Brain microvascular endothelial cell (primary cell): ENCODE results near the gene MUC20.
"Not testable (repeated sequence)": the region's sequence is repeated elsewhere in the genome, so short reads cannot be mapped to it uniquely, and the experiment has no call there.

Experiments used
- DNase-seq: peaks from one replicate; pipeline ENCODE4 v3.0.0-alpha.2; 2020
- H3K27ac ChIP-seq: fragments of 250-450 bp; sonication (Bioruptor Pico); 2 replicates; pipeline ENCODE4 v1.5.1; 2020; ENCODE audit warnings: mild to moderate bottlenecking, moderate library complexity
- H3K27me3 ChIP-seq: fragments of 250-450 bp; sonication (Bioruptor Pico); replicated peaks from 2 replicates; pipeline ENCODE4 v1.5.1; 2020; ENCODE audit warnings: mild to moderate bottlenecking
- H3K36me3 ChIP-seq: fragments of 250-450 bp; sonication (Bioruptor Pico); replicated peaks from 2 replicates; pipeline ENCODE4 v1.5.1; 2020; ENCODE audit warnings: mild to moderate bottlenecking
- H3K4me3 ChIP-seq: 2 replicates; pipeline ENCODE4 v1.5.1; 2011; ENCODE audit warnings: low read depth, mild to moderate bottlenecking, control low read depth, low read length, moderate library complexity
- in situ Hi-C: cut with HindIII; loops from 2 replicates; pipeline ENCODE4 v1.10.0; 2017; ENCODE audit warnings: low sequenced_read_pairs, low pct_ligation_motif_present
- TF ChIP-seq, protein P1 (sequence below): IDR thresholded peaks from 2 replicates; pipeline ENCODE4 v1.5.1; 2011; ENCODE audit warnings: low read depth, mild to moderate bottlenecking, moderate library complexity, low read length, control low read depth, inconsistent platforms; ENCODE audit errors: missing control alignments

The MUC20 gene

DNA sequence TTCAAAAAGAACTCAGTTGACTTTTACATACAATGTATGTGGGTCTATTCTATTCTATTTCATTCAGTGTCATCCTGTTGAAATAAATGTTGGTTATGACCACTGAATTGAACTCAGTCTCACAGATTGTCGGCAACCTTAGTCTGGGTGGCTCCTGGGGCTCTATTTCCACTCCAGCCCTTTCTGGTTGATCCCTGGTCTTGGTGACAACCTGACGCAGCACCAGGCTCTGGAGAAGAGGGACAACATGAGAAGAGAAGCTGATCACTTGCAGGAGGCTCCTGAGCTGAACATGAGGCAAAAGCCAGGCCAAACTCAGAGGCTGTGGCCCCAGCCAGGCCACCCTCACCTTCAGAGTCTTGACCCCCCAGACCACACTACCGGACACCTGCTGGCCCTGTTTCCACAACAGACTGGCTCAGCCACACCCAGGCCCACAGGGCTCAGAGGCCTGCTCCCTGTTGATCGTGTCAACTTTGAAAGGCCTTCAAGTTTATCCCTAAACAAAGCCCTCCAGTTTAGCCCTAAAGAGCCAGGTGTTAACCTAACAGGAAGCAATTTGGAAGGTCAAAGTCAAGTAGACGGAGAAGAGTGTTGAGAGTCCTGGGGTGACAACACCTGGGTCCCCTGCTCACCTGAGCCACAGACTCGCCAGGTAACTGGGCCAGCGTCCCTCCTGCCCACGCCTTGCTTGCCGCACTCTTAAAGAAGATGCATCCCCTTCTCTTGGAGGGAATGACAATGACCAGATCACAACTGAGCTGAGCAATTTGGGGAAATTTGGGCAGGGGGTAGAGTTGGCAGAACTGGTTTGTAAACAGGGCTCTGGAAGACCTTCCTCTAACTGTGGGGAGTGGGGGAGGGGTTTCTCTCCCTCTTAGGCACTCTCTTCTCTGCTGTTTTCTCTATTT is 15.4 kb upstream of the MUC20 start:
- no peak overlapping the region for H3K27ac ChIP-seq
- TF ChIP-seq, protein P1, sequence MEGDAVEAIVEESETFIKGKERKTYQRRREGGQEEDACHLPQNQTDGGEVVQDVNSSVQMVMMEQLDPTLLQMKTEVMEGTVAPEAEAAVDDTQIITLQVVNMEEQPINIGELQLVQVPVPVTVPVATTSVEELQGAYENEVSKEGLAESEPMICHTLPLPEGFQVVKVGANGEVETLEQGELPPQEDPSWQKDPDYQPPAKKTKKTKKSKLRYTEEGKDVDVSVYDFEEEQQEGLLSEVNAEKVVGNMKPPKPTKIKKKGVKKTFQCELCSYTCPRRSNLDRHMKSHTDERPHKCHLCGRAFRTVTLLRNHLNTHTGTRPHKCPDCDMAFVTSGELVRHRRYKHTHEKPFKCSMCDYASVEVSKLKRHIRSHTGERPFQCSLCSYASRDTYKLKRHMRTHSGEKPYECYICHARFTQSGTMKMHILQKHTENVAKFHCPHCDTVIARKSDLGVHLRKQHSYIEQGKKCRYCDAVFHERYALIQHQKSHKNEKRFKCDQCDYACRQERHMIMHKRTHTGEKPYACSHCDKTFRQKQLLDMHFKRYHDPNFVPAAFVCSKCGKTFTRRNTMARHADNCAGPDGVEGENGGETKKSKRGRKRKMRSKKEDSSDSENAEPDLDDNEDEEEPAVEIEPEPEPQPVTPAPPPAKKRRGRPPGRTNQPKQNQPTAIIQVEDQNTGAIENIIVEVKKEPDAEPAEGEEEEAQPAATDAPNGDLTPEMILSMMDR = no peak

DNA sequence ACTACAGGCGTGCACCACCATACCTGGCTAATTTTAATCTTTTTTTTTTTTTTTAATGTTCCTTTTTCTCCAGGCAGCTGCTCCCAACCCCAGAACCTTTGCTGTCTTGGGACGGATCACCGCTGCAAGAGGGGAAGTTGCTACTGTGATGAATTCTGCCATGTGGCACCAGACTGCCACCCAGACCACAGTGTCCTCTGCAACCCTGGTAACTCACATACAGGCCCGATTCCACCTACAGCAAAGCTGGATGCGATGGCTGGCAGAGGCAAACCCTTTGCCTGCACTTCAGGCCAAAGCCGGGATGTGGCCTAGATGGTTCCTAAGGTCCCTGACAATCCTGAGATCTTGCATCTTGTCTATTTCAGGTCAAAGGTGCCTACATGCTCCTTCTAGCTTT is 12.7 kb upstream of the MUC20 start:
- Histone ChIP-seq H3K27ac (no peak overlapping the region), H3K4me3 (no peak overlapping the region), H3K36me3 (no peaks in the 10 kb centered on the region), H3K27me3 (peaks cover 17% of the 10 kb centered on the region)
- DNase-seq = no peak
- in situ Hi-C loops = no loop called here
- TF ChIP-seq, protein P1 = no peak

More for the DNA sequence above, 15.4 kb upstream of the MUC20 start:
- Histone ChIP-seq H3K4me3 (no peak overlapping the region), H3K27me3 (peaks cover 11% of the 10 kb centered on the region), H3K36me3 (no peaks in the 10 kb centered on the region)
- in situ Hi-C loops = no loop called here
- DNase-seq = no peak

DNA sequence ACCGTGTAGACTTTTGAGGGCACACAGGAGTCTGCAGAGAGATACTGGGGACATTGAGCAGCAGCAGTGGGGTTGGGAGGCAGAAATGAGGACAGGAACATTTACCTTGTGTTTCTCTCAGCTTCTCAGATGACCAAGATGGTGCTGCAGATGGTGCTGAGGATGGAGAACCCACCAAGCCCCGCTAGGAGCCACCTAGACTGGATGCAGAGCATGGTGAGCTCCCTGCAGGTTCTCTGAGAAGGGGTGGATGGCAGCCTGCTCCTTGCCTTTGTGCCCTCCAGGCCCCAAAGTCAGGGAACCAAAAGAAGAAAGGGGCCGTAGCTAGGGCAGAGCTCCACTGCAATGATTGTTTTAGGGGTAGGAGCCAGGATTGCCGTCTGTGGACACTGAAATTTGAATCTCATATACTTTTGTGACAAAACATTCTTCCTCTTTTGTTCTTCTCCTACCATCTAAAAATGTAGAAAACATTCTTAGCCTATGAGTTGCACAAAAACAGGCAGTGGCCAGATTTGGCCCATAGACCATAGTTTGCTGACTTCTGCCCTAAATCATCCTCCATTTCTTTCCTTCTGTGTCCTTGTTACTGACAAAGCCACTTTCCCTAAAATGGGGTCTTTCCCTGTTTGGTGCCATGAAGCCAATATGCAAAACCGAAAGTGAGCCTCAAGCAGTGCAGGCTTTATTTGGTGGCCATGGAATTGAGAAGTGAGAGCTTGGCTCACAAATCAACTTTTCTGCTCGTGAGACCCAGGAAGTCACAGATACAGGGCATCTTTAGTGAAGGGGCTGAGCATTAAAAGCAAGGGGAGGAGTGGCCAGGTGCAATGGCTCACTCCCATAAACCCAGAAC is 11.9 kb upstream of the MUC20 start:
- Histone ChIP-seq H3K4me3 (no peak overlapping the region), H3K27me3 (peaks cover 17% of the 10 kb centered on the region), H3K27ac (no peak overlapping the region), H3K36me3 (no peaks in the 10 kb centered on the region)
- TF ChIP-seq, protein P1 = no peak
- DNase-seq = no peak
- in situ Hi-C loops = no loop called here

DNA sequence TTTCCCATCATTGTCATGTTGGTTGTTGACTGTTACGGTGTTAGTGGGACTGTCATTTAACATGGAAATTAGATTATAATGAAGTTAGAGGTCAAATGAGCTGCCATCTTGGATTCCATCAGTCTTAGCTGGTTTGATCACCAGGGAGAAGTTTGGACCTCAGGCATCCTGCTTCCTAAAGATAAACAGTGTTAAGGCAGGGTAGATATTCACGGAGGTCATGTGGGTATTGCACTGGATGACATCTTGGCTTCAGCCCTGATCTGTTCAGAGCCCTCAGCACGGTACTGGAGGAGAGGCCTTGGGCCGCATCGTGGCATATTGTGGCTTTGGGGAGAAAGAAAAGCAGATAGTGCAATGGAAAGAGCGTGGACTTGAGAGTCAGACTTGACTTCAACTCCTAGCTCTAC is 11.1 kb upstream of the MUC20 start:
- in situ Hi-C loops = no loop called here
- TF ChIP-seq, protein P1 = no peak
- Histone ChIP-seq H3K36me3 (no peaks in the 10 kb centered on the region), H3K4me3 (no peak overlapping the region), H3K27ac (no peak overlapping the region), H3K27me3 (peaks cover 17% of the 10 kb centered on the region)
- no peak for DNase-seq

DNA sequence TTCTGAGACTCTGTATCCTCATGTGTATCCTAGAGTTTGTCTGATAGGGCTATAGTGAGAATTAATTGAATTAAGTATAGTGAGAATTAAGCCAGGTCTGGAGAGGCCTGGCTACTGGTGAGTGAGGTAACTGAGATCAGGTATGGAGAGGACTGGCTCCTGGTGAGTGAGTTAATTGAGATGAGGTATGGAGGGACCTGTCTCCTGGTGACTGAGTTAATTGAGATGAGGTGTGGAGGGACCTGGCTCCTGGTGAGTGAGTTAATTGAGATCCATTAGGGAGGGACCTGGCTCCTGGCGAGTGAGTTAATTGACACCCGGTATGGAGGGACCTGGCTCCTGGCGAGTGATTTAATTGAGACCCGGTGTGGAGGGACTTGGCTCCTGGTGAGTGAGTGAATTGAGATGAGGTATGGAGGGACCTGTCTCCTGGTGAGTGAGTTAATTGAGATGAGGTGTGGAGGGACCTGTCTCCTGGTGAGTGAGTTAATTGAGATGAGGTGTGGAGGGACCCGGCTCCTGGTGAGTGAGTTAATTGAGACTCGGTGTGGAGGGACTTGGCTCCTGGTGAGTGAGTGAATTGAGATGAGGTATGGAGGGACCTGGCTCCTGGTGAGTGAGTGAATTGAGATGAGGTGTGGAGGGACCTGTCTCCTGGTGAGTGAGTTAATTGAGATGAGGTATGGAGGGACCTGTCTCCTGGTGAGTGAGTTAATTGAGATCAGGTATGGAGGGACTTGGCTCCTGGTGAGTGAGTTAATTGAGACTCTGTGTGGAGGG is 10.5 kb upstream of the MUC20 start:
- H3K4me3 ChIP-seq, H3K27ac ChIP-seq, H3K36me3 ChIP-seq, in situ Hi-C loops, DNase-seq: not testable (repeated sequence)
- H3K27me3 ChIP-seq = peaks cover 15% of the 10 kb centered on the region

DNA sequence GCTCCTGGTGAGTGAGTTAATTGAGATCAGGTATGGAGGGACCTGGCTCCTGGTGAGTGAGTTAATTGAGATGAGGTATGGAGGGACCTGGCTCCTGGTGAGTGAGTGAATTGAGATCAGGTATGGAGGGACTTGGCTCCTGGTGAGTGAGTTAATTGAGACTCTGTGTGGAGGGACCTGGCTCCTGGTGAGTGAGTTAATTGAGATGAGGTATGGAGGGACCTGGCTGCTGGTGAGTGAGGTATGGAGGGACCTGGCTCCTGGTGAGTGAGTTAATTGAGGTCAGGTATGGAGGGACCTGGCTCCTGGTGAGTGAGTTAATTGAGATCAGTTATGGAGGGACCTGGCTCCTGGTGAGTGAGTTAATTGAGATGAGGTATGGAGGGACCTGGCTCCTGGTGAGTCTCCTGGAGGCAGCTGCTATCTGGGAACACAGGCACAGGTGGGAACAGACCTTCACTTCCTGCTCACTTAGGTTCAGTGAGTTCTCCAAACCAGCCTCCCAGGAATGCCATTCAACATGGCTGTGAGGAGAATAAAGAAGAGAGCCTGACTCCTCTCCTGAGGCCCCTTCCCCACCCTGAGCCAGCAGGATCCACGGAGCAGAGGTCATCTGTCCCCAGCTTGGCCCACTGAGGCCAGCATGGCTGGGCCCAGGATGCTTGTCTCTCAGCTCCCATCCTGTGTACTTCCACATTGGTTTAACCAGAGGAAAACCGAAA is 9.5 kb upstream of the MUC20 start:
- H3K4me3 ChIP-seq, H3K36me3 ChIP-seq, in situ Hi-C loops, DNase-seq, H3K27ac ChIP-seq: not testable (repeated sequence)
- peaks cover 17% of the 10 kb centered on the region for H3K27me3 ChIP-seq
